ENCODE results near the gene MAP2K4.

DNA sequence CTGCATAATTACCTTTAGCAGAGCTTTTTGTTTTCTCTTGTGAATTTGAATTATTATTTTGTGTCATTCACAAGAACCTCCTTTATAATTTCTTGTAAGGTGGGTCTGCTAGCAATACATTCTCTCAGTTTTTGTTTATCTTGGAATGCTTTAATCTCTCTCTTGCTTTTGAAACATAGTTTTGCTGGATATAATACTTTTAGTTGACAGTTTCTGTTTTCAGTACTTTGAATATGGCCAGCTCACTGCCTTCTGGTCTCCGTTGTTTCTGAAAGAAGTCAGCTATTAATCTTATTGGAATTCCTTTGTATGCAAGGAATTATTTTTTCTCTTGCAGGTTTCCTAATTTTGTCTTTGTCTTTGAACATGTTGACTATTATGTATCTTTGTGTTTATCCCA is 167.0 kb downstream of the MAP2K4 start:
- TF ChIP-seq CTCF (IDR thresholded peaks at IDR 0.05) (no peak), GABPB1 (CRISPR knock-in tag; IDR thresholded peaks at IDR 0.05) (no peak), CREB1 (CRISPR knock-in tag; IDR thresholded peaks at IDR 0.05) (no peak), TEAD4 (CRISPR knock-in tag; IDR thresholded peaks at IDR 0.05) (no peak), JUN (CRISPR knock-in tag; IDR thresholded peaks at IDR 0.05) (no peak), CREM (CRISPR knock-in tag; IDR thresholded peaks at IDR 0.05) (no peak)
- TF ChIP-seq, protein P1, sequence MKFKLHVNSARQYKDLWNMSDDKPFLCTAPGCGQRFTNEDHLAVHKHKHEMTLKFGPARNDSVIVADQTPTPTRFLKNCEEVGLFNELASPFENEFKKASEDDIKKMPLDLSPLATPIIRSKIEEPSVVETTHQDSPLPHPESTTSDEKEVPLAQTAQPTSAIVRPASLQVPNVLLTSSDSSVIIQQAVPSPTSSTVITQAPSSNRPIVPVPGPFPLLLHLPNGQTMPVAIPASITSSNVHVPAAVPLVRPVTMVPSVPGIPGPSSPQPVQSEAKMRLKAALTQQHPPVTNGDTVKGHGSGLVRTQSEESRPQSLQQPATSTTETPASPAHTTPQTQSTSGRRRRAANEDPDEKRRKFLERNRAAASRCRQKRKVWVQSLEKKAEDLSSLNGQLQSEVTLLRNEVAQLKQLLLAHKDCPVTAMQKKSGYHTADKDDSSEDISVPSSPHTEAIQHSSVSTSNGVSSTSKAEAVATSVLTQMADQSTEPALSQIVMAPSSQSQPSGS (CRISPR knock-in tag; IDR thresholded peaks at IDR 0.05; ENCODE audit: borderline replicate concordance, low read depth) = no peak
- TF ChIP-seq, protein P2, sequence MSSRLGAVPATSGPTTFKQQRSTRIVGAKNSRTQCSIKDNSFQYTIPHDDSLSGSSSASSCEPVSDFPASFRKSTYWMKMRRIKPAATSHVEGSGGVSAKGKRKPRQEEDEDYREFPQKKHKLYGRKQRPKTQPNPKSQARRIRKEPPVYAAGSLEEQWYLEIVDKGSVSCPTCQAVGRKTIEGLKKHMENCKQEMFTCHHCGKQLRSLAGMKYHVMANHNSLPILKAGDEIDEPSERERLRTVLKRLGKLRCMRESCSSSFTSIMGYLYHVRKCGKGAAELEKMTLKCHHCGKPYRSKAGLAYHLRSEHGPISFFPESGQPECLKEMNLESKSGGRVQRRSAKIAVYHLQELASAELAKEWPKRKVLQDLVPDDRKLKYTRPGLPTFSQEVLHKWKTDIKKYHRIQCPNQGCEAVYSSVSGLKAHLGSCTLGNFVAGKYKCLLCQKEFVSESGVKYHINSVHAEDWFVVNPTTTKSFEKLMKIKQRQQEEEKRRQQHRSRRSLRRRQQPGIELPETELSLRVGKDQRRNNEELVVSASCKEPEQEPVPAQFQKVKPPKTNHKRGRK (CRISPR knock-in tag; IDR thresholded peaks at IDR 0.05; ENCODE audit: borderline replicate concordance) = no peak
- TF ChIP-seq, protein P3, sequence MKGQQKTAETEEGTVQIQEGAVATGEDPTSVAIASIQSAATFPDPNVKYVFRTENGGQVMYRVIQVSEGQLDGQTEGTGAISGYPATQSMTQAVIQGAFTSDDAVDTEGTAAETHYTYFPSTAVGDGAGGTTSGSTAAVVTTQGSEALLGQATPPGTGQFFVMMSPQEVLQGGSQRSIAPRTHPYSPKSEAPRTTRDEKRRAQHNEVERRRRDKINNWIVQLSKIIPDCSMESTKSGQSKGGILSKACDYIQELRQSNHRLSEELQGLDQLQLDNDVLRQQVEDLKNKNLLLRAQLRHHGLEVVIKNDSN (CRISPR knock-in tag; IDR thresholded peaks at IDR 0.05) = no peak
- TF ChIP-seq, protein P4, sequence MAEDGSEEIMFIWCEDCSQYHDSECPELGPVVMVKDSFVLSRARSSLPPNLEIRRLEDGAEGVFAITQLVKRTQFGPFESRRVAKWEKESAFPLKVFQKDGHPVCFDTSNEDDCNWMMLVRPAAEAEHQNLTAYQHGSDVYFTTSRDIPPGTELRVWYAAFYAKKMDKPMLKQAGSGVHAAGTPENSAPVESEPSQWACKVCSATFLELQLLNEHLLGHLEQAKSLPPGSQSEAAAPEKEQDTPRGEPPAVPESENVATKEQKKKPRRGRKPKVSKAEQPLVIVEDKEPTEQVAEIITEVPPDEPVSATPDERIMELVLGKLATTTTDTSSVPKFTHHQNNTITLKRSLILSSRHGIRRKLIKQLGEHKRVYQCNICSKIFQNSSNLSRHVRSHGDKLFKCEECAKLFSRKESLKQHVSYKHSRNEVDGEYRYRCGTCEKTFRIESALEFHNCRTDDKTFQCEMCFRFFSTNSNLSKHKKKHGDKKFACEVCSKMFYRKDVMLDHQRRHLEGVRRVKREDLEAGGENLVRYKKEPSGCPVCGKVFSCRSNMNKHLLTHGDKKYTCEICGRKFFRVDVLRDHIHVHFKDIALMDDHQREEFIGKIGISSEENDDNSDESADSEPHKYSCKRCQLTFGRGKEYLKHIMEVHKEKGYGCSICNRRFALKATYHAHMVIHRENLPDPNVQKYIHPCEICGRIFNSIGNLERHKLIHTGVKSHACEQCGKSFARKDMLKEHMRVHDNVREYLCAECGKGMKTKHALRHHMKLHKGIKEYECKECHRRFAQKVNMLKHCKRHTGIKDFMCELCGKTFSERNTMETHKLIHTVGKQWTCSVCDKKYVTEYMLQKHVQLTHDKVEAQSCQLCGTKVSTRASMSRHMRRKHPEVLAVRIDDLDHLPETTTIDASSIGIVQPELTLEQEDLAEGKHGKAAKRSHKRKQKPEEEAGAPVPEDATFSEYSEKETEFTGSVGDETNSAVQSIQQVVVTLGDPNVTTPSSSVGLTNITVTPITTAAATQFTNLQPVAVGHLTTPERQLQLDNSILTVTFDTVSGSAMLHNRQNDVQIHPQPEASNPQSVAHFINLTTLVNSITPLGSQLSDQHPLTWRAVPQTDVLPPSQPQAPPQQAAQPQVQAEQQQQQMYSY (CRISPR knock-in tag; IDR thresholded peaks at IDR 0.05) = no peak
- TF ChIP-seq, protein P5, sequence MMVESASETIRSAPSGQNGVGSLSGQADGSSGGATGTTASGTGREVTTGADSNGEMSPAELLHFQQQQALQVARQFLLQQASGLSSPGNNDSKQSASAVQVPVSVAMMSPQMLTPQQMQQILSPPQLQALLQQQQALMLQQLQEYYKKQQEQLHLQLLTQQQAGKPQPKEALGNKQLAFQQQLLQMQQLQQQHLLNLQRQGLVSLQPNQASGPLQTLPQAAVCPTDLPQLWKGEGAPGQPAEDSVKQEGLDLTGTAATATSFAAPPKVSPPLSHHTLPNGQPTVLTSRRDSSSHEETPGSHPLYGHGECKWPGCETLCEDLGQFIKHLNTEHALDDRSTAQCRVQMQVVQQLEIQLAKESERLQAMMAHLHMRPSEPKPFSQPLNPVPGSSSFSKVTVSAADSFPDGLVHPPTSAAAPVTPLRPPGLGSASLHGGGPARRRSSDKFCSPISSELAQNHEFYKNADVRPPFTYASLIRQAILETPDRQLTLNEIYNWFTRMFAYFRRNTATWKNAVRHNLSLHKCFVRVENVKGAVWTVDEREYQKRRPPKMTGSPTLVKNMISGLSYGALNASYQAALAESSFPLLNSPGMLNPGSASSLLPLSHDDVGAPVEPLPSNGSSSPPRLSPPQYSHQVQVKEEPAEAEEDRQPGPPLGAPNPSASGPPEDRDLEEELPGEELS (CRISPR knock-in tag; IDR thresholded peaks at IDR 0.05) = no peak
